Measurements from ENCODE around the gene TRIP10. TPM values are rescaled to one million over a fixed set of nuclear protein-coding genes. Genes with fewer than 3 reads are reported as not detected.

Gene TRIP10
- total and polyA plus RNA-seq, 2 of the 8 experiments (the other 6 are each of a cell fraction or from before 2014, with no cell fraction given) = 27.8 to 69.5 TPM

DNA sequence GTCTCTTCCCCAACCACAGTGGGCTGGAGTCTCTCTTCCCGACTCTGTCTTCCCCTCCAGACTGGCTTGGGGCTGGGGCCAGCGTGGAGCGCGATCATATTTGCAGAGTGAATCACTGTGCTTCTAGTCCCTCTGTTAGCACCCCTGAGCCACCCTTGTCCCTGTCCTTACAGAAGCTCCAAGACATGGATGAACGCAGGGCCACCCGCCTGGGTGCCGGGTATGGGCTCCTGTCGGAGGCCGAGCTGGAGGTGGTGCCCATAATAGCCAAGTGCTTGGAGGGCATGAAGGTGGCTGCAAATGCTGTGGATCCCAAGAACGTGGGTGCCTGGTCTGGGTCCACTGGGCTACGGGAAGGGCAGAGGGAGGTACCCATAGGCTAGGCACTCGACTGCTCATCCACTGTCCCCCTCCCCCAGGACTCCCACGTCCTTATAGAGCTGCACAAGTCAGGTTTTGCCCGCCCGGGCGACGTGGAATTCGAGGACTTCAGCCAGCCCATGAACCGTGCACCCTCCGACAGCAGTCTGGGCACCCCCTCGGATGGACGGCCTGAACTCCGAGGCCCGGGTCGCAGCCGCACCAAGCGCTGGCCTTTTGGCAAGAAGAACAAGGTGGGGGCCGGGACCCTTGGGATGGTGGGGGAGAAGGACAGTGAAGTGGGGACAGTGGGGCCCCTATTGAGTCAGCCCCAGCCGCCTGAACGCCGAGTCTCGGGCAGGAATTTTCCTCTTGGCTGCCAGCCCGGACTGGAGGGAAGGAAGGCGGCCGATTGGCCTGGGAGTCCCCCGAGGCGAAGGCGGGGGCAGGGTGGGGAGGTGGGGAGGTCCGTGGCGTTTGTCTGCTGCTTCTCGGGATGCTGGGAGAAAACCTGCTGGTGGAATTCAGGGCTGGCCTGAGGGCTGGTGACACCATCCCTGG is 5.2 kb downstream of the TRIP10 start:
- H3K23me2 ChIP-seq (ENCODE audit: low read depth, low read length) = peaks cover 10% of the 10 kb centered on the region
- TF ChIP-seq HDAC2 (IDR thresholded peaks at IDR 0.05; ENCODE audit: borderline replicate concordance in 1 of 2, low read depth in 2 of 2, low read length in 2 of 2) = no peak
- H3K56ac ChIP-seq (replicated peaks; ENCODE audit: insufficient read length, low read depth, low read length) = no peak overlapping the region
- ChIA-PET CTCF (ENCODE audit: partially characterized antibody) (interaction anchor here (1.1 kb wide), 1 partner anchor 27 kb away, joined by 3 read pairs; no protein-coding TSS in a partner anchor), POLR2A (ENCODE audit: partially characterized antibody) (interaction anchor here (0.7 to 9.7 kb wide), 5 partner anchors 7 to 23 kb away, joined by 3 to 110 read pairs (median 3); partner anchors contain the start of gene SH2D3A)
- no peak overlapping the region for H2AFZ ChIP-seq (ENCODE audit: low read length)
- no peaks in the 10 kb centered on the region for H3K27me3 ChIP-seq (replicated peaks in 1 of 4; ENCODE audit: control insufficient read depth in 3 of 4, extremely low read depth in 1 of 4, insufficient read depth in 3 of 4, low read length in 3 of 4)
- peak overlapping the region; percentile 71 for H2BK5ac ChIP-seq (ENCODE audit: low read depth, low read length)
- H3K79me2 ChIP-seq (ENCODE audit: control insufficient read depth in 1 of 2, insufficient read depth in 2 of 2, low read length in 2 of 2) = peaks cover 0 to 13% of the 10 kb centered on the region in 2 experiments; a peak in 1 of 4 replicates
- no peak overlapping the region for H4K5ac ChIP-seq (ENCODE audit: insufficient read length, low read depth, low read length)
- no peak overlapping the region; the same call in 1 of the 2 replicates for H4K8ac ChIP-seq (ENCODE audit: extremely low read depth, insufficient read depth, low read length)
- no peak overlapping the region for H2AK5ac ChIP-seq (ENCODE audit: low read depth, low read length)
- 0 out of 2 replicates have a peak overlapping the region, but pooled peaks have one; percentile 22 for H3K27ac ChIP-seq (ENCODE audit: low read depth, low read length)
- H3K79me1 ChIP-seq (ENCODE audit: low read depth, low read length) = peaks cover 5% of the 10 kb centered on the region
- peaks cover 25 to 72% (median 43%) of the 10 kb centered on the region in 4 experiments for H3K36me3 ChIP-seq (ENCODE audit: control insufficient read depth in 2 of 4, insufficient read depth in 4 of 4, low read length in 3 of 4)
- no peak overlapping the region for H2BK20ac ChIP-seq (ENCODE audit: low read length)
- H2BK120ac ChIP-seq (replicated peaks; ENCODE audit: low read depth, low read length) = no peak overlapping the region
- 0 out of 2 replicates have a peak overlapping the region, but pooled peaks have one; percentile 72 for H2BK15ac ChIP-seq (ENCODE audit: low read length)
- FAIRE-seq (no peak), DNase-seq (ENCODE audit: low read depth in 1 of 2, low spot score in 2 of 2) (no peak)
- H2BK12ac ChIP-seq (ENCODE audit: low read depth, low read length) = no peak overlapping the region
- no peak overlapping the region for H3K9ac ChIP-seq (replicated peaks in 1 of 4; ENCODE audit: extremely low read depth in 1 of 4, low read depth in 3 of 4, low read length in 3 of 4)
- 85% methylated on average over 26 of the region's 41 CpGs; no CpG with 5 or more reads in 1 of the 2 experiments for WGBS, 2 experiments (ENCODE audit: extremely low coverage in 1 of 2, insufficient coverage in 1 of 2, insufficient read length in 1 of 2, insufficient replicate concordance in 2 of 2, low coverage in 1 of 2, low lambda C conversion rate in 2 of 2, missing lambda C conversion rate in 1 of 2)
- peaks cover 0 to 16% (median 11%) of the 10 kb centered on the region in 4 experiments; a peak in 5 of 7 replicates for H3K4me1 ChIP-seq (replicated peaks in 1 of 4; ENCODE audit: control insufficient read depth in 3 of 4, insufficient read depth in 4 of 4, low read length in 3 of 4)
- H3K4me3 ChIP-seq (ENCODE audit: extremely low read depth in 1 of 4, insufficient read depth in 2 of 4, low read depth in 3 of 4, low read length in 4 of 4) = no peak overlapping the region
- H3K4ac ChIP-seq (replicated peaks; ENCODE audit: insufficient read length, low read depth, low read length) = no peak overlapping the region
- H3K4me2 ChIP-seq (ENCODE audit: insufficient read depth in 1 of 2, low read depth in 2 of 2, low read length in 2 of 2) = peak overlapping the region in 1 of 2 experiments; percentile 2; a peak in 1 of 4 replicates
- no peak overlapping the region for H3K23ac ChIP-seq (ENCODE audit: insufficient read length)
- H3K18ac ChIP-seq (ENCODE audit: extremely low read depth, low read length) = no peak overlapping the region; the same call in 1 of the 2 replicates
- no peaks in the 10 kb centered on the region for H3K9me3 ChIP-seq (ENCODE audit: insufficient read depth in 2 of 2, low read depth in 1 of 2, low read length in 1 of 2)
- H3K14ac ChIP-seq (ENCODE audit: insufficient read length) = no peak overlapping the region
- H4K91ac ChIP-seq (replicated peaks; ENCODE audit: insufficient read length, low read length) = no peak overlapping the region
- H4K20me1 ChIP-seq (replicated peaks in 1 of 2; ENCODE audit: control insufficient read depth in 1 of 2, insufficient read depth in 2 of 2, low read length in 2 of 2) = peaks cover 0 to 6% of the 10 kb centered on the region in 2 experiments
